LNCaP clone FGC (cell line): ENCODE data around the gene TDP1.

Experiments used
- DNase-seq: peaks from one replicate; pipeline ENCODE4 v3.0.0-alpha.2; 2011; ENCODE audit warnings: low read depth
- H3K4me3 ChIP-seq: 2 replicates; pipeline ENCODE4 v1.5.1; 2011; ENCODE audit warnings: mild to moderate bottlenecking, low read depth, low read length, control low read depth
- CTCF ChIP-seq: IDR thresholded peaks from 2 replicates; pipeline ENCODE4 v1.5.1; 2012; ENCODE audit warnings: mild to moderate bottlenecking; ENCODE audit not compliant: control insufficient read depth, insufficient read depth; ENCODE audit errors: extremely low read depth

TDP1 gene

GRCh38 chr14:89936654-89937185 lies 19.0 kb upstream of the TDP1 start:
- DNase-seq: no peak
- TF ChIP-seq CTCF: peak; percentile 41
- no peak overlapping the region for H3K4me3 ChIP-seq

- H3K4me3 ChIP-seq: no peak overlapping the region
- no peak for DNase-seq
- TF ChIP-seq CTCF: no peak
These were observed 13.8 kb upstream of the TDP1 start for GRCh38 chr14:89941830-89942377.

GRCh38 chr14:89947344-89947743 lies 8.4 kb upstream of the TDP1 start:
- no peak for DNase-seq
- no peak for TF ChIP-seq CTCF
- no peak overlapping the region for H3K4me3 ChIP-seq

- TF ChIP-seq CTCF: no peak
These were observed 3.2 kb upstream of the TDP1 start for GRCh38 chr14:89952576-89952975.

GRCh38 chr14:89953602-89954001 lies 2.1 kb upstream of the TDP1 start:
- no peak for TF ChIP-seq CTCF
- no peak for DNase-seq
- H3K4me3 ChIP-seq: peak overlapping the region; percentile 79

More at GRCh38 chr14:89952576-89952975, 3.2 kb upstream of the TDP1 start:
- DNase-seq: no peak
- H3K4me3 ChIP-seq: no peak overlapping the region

GRCh38 chr14:89954070-89955021 lies 1.4 kb upstream of the TDP1 start, which contains the start of gene EFCAB11:
Gene EFCAB11, minus strand, starts transcription at chr14:89954730. Its CDS starts 70 bp downstream, at chr14:89954660.
- peak; percentile 99 for DNase-seq
- TF ChIP-seq CTCF: peak; percentile 36
- peak within 1 kb of the TSS; percentile 79 for H3K4me3 ChIP-seq
